ENCODE results near the gene CARS2. TPM values are rescaled to one million over a fixed set of nuclear protein-coding genes. Genes with fewer than 3 reads are reported as not detected.

CARS2 gene, protein sequence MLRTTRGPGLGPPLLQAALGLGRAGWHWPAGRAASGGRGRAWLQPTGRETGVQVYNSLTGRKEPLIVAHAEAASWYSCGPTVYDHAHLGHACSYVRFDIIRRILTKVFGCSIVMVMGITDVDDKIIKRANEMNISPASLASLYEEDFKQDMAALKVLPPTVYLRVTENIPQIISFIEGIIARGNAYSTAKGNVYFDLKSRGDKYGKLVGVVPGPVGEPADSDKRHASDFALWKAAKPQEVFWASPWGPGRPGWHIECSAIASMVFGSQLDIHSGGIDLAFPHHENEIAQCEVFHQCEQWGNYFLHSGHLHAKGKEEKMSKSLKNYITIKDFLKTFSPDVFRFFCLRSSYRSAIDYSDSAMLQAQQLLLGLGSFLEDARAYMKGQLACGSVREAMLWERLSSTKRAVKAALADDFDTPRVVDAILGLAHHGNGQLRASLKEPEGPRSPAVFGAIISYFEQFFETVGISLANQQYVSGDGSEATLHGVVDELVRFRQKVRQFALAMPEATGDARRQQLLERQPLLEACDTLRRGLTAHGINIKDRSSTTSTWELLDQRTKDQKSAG
- total RNA-seq: 66.8 and 109 TPM in 2 replicates

DNA sequence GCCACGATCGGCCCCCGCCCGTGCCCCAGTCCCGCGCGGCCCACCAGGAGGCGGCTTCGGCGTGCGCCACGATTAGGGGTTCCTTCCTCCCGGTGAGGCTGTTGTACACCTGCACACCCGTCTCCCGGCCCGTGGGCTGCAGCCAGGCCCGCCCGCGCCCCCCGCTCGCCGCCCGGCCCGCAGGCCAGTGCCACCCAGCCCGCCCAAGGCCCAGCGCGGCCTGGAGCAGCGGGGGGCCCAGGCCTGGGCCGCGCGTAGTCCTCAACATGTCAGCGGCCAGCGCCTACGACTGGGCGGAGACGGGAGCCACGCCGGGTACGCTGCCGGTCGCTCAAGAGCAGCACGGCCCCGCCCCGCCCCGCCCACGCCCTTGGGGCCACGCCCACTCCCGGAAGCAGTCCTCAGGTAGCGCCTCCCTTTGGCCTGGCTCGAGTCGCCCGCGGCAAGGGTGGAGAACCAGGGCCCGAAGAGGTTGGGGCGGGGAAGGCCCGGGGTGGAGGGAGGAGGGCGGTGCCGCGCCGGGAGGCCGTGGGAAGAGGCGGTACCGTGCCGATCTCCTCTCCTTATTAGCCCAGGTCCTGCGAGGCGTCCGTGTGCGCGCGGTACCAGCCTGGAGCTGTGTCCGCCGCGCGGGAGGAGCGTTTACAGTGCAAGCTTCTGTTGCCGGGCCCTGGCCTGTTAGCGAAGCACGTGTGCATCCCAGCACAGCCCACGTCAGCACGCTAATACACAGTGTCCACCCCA lies at the start of gene CARS2:
Gene CARS2, minus strand, starts transcription at position 291 of the 744 bp plus-strand sequence. Its CDS starts 23 bp downstream, at position 268.

GRCh38 chr13:110713642-110713952 lies 7.7 kb upstream of the CARS2 start, which contains the start of gene ING1:
Gene ING1 (plus strand): TSS chr13:110713700. CDS start chr13:110714150, 450 bp downstream.

DNA sequence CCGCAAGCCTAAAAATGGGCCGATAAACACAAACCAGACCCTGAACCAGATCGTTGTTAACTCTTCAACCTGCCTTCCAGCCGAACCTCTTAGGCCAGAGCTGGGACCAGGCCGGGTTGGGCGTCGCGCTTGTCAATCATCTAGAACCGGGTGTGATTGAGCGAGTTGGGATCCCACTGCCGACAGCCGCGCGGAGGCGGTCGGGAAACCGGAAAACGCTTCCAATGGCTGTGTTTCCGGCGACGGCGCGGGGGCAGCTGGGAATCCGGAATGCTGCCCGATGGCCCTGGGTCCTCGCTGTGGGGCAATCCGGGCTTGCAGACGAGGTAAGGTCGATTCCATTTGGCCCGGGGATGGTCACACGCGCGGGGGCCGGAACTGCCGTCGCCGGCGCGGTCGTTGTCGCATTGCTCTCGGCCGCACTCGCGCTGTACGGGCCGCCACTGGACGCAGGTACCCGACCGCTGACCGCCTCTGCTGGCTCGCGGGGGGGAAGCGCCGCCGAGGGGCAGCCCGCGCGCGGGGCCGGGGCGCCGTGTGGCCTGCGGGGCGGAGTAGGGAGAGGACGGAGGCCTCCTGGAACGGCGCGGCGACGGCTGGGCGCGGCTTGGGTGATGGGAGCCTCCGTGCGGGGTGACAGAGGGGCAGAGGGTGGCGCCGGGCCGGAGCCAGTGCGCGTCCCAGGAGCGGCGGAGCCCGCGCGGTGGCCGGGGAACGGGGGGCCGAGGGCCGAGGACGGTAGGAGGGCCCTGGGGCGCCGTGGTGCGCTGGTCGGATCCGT lies 90.4 kb downstream of the CARS2 start, which contains the start of gene NAXD:
Gene NAXD, plus strand, starts transcription at position 224 of the 781 bp plus-strand sequence. Its CDS starts 57 bp downstream, at position 281.

Other genes starting within 250 kb of the CARS2 start
- 7.8 and 10.4 TPM in 2 replicates for gene RAB20, start 144.4 kb downstream of the CARS2 start, total RNA-seq
- 16.4 TPM in 2 replicates for gene NAXD, start 90.6 kb downstream of the CARS2 start, total RNA-seq
- gene ING1, start 7.6 kb upstream of the CARS2 start, total RNA-seq: 5.6 and 11.3 TPM in 2 replicates
- 12.1 and 20.2 TPM in 2 replicates for gene ANKRD10, start 209.0 kb upstream of the CARS2 start, total RNA-seq